A549 (cell line): ENCODE results near the gene CTDSPL.

ENCODE experiments used
- CHD4 ChIP-seq: fragments of 200-600 bp; sonication (generic); IDR thresholded peaks from 2 replicates; pipeline ENCODE4 v1.6.1; 2016; ENCODE audit warnings: antibody characterized with exemption, mild to moderate bottlenecking, borderline replicate concordance
- EP300 ChIP-seq, 2 experiments: fragments of >200 bp; sonication (Bioruptor Twin); formaldehyde crosslinking; IDR thresholded peaks; 2 replicates in 1 of 2; 3 replicates in 1 of 2; pipeline ENCODE4 v1.6.1; 2016 to 2017
- ESRRA ChIP-seq: fragments of 150-350 bp; IDR thresholded peaks from 2 replicates; pipeline ENCODE4 v1.6.1; 2014; ENCODE audit warnings: mild to moderate bottlenecking, low read length, borderline replicate concordance
- MAZ ChIP-seq: fragments of 150-350 bp; IDR thresholded peaks from 2 replicates; pipeline ENCODE4 v1.6.1; 2014; ENCODE audit warnings: antibody characterized with exemption, low read depth, low read length, borderline replicate concordance
- NFE2L2 ChIP-seq: fragments of 150-350 bp; conservative IDR thresholded peaks from 2 replicates; pipeline ENCODE4 v1.6.1; 2014; ENCODE audit warnings: low read length
- POLR2A ChIP-seq: IDR thresholded peaks from 2 replicates; pipeline ENCODE4 v1.6.1; 2012; ENCODE audit warnings: mild to moderate bottlenecking, low read length
- SMC3 ChIP-seq: fragments of >200 bp; sonication (Bioruptor Twin); formaldehyde crosslinking; IDR thresholded peaks from 3 replicates; pipeline ENCODE4 v1.6.1; 2018; ENCODE audit warnings: inconsistent platforms
- TP53 ChIP-seq: fragments of 250-450 bp; sonication (Bioruptor Pico); IDR thresholded peaks from 2 replicates; pipeline ENCODE4 v1.5.0; 2021; ENCODE audit warnings: mild to moderate bottlenecking, moderate library complexity
- TF ChIP-seq, protein P1 (sequence below): fragments of >200 bp; sonication (Bioruptor Twin); formaldehyde crosslinking; IDR thresholded peaks from 3 replicates; pipeline ENCODE4 v1.5.1; 2016
- TF ChIP-seq, protein P2 (sequence below): fragments of 200-600 bp; sonication (generic); IDR thresholded peaks from 2 replicates; pipeline ENCODE4 v1.6.1; 2016; ENCODE audit warnings: antibody characterized with exemption, mild to moderate bottlenecking, moderate library complexity

DNA sequence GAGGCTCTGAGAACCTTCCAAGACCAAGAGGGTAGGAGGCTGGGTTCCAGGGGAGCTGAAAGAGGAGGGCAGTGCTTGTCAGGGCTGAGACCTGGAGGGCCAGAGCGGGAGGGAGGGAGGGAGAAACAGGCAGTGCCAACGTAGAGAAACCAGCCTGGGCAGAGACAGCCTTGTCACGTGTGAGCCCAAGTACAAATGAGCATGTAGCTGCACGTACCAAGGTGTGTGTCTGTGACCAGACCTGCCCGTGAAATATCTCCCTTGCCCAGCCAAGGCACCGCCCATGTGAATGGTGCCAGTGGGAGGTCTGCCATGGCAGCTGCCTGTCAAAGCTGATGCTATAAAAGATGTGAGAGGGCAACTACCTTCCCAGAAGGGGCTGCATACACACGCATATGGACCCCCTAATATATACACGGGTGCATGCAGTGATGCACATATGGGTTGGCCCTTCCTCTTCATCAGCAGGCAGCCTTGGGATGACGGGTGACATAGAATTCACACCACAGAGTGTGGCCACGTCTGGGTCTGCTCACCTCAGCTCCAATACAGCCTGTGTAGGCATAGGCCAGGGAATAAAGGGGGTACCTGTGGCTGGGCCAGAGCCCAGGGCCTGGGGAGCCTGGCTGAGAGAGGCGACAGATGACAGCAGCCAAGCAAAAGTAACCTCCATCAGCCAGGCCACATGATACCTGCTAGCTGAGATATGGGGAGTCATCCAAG, 7.8 kb upstream of the CTDSPL start:
- TF ChIP-seq, protein P1, sequence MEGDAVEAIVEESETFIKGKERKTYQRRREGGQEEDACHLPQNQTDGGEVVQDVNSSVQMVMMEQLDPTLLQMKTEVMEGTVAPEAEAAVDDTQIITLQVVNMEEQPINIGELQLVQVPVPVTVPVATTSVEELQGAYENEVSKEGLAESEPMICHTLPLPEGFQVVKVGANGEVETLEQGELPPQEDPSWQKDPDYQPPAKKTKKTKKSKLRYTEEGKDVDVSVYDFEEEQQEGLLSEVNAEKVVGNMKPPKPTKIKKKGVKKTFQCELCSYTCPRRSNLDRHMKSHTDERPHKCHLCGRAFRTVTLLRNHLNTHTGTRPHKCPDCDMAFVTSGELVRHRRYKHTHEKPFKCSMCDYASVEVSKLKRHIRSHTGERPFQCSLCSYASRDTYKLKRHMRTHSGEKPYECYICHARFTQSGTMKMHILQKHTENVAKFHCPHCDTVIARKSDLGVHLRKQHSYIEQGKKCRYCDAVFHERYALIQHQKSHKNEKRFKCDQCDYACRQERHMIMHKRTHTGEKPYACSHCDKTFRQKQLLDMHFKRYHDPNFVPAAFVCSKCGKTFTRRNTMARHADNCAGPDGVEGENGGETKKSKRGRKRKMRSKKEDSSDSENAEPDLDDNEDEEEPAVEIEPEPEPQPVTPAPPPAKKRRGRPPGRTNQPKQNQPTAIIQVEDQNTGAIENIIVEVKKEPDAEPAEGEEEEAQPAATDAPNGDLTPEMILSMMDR: no peak
- TF ChIP-seq, protein P2, sequence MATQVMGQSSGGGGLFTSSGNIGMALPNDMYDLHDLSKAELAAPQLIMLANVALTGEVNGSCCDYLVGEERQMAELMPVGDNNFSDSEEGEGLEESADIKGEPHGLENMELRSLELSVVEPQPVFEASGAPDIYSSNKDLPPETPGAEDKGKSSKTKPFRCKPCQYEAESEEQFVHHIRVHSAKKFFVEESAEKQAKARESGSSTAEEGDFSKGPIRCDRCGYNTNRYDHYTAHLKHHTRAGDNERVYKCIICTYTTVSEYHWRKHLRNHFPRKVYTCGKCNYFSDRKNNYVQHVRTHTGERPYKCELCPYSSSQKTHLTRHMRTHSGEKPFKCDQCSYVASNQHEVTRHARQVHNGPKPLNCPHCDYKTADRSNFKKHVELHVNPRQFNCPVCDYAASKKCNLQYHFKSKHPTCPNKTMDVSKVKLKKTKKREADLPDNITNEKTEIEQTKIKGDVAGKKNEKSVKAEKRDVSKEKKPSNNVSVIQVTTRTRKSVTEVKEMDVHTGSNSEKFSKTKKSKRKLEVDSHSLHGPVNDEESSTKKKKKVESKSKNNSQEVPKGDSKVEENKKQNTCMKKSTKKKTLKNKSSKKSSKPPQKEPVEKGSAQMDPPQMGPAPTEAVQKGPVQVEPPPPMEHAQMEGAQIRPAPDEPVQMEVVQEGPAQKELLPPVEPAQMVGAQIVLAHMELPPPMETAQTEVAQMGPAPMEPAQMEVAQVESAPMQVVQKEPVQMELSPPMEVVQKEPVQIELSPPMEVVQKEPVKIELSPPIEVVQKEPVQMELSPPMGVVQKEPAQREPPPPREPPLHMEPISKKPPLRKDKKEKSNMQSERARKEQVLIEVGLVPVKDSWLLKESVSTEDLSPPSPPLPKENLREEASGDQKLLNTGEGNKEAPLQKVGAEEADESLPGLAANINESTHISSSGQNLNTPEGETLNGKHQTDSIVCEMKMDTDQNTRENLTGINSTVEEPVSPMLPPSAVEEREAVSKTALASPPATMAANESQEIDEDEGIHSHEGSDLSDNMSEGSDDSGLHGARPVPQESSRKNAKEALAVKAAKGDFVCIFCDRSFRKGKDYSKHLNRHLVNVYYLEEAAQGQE: no peak
- TF ChIP-seq NFE2L2 (no peak), POLR2A (no peak), ESRRA (no peak), SMC3 (no peak), EP300 (IDR thresholded peaks at IDR 0.05) (no peak), CHD4 (no peak), MAZ (no peak), TP53 (CRISPR knock-in tag) (no peak)
